Measurements from ENCODE around the gene KIF5A. TPM values are rescaled to one million over a fixed set of nuclear protein-coding genes. Genes with fewer than 3 reads are reported as not detected.

The KIF5A gene
- total RNA-seq, 2 donors from 2014 or later: 0.29 to 2.0 TPM

DNA sequence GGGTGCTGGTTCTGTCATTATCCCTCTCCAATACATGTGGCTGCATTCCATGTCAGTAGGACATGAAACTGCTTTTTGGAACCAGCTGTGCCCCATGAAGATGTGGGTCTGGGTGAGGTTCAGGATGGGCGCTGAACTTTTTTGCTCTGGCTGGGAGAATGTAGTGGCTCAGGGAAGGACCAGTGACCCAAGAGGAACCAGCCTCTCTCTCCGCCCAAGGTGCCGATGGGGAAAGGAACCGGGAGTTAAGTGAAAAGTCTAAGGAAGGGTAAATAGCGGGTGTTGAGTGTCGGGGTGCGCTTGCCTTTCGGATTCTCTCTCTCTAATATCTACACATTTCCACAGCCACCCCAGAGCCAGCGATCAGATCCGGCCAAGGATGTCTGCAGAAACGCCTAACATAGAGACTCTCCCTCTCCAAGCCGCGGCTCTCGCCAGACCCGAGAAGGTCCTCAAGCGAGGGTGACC, 69.2 kb downstream of the KIF5A start:
- H3K27ac Mint-ChIP-seq: no peak overlapping the region
- peak overlapping the region; percentile 14 for H3K4me3 Mint-ChIP-seq
- no peaks in the 10 kb centered on the region for H3K9me3 Mint-ChIP-seq

DNA sequence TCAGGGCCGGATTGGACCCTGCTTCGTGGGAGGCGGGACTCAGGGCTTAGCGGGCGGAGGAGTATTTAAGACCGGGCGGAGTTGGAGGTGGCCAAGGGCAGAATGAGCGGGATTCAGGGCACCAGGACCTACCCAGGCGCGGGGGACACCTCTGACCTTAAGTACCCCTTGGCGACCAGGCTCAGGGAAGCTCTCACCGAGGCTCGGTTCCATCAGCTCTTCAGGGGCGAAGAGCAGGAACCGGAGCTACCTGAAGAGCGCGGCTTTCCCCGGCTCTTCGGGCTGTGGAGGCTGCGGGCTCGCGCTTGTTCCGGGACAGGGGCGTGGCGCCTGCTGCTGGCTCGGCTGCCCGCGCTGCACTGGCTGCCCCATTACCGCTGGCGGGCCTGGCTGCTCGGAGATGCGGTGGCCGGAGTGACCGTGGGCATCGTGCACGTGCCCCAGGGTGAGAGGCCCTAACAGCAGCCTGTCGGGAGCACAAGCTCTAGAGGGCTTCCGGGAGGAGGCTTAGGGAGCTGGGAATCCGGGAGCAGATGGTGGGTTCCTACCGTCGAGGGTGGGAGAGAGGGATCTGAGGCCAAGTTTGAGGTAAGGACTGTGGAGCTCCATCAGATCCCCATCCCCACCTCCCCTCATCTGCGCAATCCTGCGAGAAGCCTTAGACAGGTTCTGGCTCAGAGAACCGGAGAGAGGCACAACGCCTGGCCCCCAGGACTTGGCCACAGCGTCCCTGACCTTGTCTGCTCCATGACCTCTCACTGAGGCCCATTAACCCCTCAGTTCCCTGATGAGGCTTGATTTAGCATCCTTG, 69.8 kb downstream of the KIF5A start:
- Mint-ChIP-seq H3K9me3 (no peaks in the 10 kb centered on the region), H3K4me3 (peak overlapping the region; percentile 14), H3K27me3 (peaks cover 47 to 62% of the 10 kb centered on the region in 2 donors), H3K27ac (no peak overlapping the region), H3K36me3 (no peaks in the 10 kb centered on the region), H3K4me1 (ENCODE audit: low read depth in 2 of 2) (peaks cover 18 to 20% of the 10 kb centered on the region in 2 donors)
- peak; percentile 37 to 43 for ATAC-seq
- DNase-seq (ENCODE audit: low spot score): no peak

More for the DNA sequence above, 69.2 kb downstream of the KIF5A start:
- Mint-ChIP-seq H3K36me3 (no peaks in the 10 kb centered on the region), H3K27me3 (peaks cover 41 to 56% of the 10 kb centered on the region in 2 donors), H3K4me1 (ENCODE audit: low read depth in 2 of 2) (peaks cover 18 to 20% of the 10 kb centered on the region in 2 donors)
- no peak for ATAC-seq
- no peak for DNase-seq (ENCODE audit: low spot score)

DNA sequence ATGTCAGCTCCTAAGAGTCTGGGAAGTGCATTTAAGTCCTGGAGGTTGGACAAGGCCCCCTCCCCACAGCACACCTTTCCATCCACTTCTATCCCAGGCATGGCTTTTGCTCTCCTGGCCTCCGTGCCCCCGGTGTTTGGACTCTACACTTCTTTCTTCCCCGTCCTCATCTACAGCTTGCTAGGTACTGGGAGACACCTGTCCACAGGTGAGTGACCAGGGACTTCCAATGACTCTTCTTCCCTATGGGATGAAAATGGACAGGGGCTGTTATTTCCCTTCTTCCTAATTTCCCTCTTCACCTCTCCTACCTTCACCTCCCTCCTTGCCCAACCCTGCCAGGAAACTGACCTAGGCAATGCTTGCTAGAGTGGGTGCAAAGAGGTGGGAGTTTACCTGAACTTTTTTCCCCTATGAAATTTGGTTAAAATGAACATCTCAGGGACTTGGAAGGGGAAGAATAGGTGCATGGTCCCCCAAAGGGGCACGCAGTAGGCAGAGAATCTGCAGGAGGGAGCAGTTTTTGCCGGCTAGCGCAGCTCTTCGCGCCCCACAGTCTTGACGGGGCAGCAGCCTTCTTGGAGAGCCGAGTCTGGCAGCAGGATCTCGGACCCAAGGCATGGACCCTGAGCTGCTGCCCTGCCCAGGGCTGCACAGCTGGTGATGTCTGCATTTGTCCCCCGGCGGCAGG, 70.5 kb downstream of the KIF5A start:
- Mint-ChIP-seq H3K36me3 (no peaks in the 10 kb centered on the region), H3K27ac (no peak overlapping the region), H3K4me1 (ENCODE audit: low read depth in 2 of 2) (peaks cover 18 to 20% of the 10 kb centered on the region in 2 donors), H3K4me3 (peak overlapping the region; percentile 48), H3K9me3 (no peaks in the 10 kb centered on the region), H3K27me3 (peaks cover 52 to 70% of the 10 kb centered on the region in 2 donors)
- no peak for ATAC-seq
- no peak for DNase-seq (ENCODE audit: low spot score)

DNA sequence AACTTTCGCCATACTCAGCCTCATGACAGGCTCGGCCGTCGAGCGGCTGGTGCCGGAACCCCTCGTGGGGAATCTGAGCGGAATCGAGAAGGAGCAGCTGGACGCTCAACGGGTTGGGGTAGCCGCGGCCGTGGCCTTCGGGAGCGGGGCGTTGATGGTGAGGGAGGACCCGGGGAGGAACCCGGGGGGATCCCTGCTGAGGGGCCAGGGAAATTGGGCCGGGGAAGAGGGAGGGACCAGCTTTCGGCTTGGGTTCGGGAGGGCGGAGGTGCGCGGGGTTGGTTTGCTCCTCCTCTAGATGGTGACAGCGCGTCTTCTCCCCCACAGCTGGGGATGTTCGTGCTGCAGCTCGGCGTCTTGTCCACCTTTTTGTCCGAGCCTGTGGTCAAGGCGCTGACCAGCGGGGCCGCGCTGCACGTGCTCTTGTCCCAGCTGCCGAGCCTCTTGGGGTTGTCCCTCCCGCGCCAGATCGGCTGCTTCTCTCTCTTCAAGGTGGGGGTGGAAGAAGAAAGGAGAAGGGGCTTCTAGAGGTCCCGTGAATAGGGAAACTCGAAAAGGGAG, 71.2 kb downstream of the KIF5A start:
- Mint-ChIP-seq H3K36me3 (no peaks in the 10 kb centered on the region), H3K27ac (no peak overlapping the region), H3K4me3 (peak overlapping the region; percentile 48), H3K27me3 (peaks cover 59 to 76% of the 10 kb centered on the region in 2 donors), H3K4me1 (ENCODE audit: low read depth in 2 of 2) (peaks cover 18 to 20% of the 10 kb centered on the region in 2 donors), H3K9me3 (no peaks in the 10 kb centered on the region)
- DNase-seq (ENCODE audit: low spot score): no peak
- ATAC-seq: peak in 1 of 2 donors; percentile 38

DNA sequence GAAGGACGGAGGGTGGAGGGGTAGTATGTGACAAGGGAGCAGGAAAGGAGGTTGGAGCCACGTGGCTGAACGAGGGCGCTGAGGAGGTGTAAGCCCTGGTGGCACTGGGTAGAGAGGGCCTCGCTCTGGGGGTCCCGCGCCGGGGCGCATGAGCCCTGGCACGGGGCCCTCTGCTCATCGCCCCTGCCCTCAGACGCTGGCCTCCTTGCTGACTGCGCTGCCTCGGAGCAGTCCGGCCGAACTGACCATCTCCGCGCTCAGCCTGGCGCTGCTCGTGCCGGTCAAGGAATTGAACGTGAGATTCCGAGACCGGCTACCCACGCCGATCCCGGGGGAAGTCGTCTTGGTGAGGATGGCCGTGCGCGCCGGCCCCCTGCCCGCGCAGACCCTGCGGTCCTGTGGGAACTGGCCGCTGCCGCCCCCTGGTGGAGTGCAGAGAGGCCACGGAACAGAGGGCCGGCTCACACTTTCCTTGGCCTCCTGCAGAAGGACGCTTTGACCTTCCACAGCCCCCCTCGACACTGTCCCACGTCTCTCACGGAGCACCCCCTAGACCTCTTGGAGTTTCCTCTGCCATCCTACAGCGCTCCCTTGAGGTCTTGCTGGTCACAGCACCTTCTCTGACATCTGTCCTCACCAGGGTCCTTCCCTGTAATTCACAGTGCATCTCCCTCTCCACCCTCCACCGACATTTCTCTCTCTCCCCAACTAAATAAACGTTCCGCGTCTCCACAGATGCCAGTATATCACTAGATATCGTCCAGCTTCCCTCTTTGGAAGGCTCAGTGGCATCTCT, 71.9 kb downstream of the KIF5A start:
- ATAC-seq (peak; percentile 74 to 83), DNase-seq (ENCODE audit: low spot score) (no peak)
- Mint-ChIP-seq H3K4me3 (peak overlapping the region; percentile 48), H3K27ac (peak overlapping the region in 1 of 2 donors; percentile 7), H3K9me3 (no peaks in the 10 kb centered on the region), H3K36me3 (no peaks in the 10 kb centered on the region), H3K4me1 (ENCODE audit: low read depth in 2 of 2) (peaks cover 18 to 20% of the 10 kb centered on the region in 2 donors), H3K27me3 (peaks cover 64 to 80% of the 10 kb centered on the region in 2 donors)

DNA sequence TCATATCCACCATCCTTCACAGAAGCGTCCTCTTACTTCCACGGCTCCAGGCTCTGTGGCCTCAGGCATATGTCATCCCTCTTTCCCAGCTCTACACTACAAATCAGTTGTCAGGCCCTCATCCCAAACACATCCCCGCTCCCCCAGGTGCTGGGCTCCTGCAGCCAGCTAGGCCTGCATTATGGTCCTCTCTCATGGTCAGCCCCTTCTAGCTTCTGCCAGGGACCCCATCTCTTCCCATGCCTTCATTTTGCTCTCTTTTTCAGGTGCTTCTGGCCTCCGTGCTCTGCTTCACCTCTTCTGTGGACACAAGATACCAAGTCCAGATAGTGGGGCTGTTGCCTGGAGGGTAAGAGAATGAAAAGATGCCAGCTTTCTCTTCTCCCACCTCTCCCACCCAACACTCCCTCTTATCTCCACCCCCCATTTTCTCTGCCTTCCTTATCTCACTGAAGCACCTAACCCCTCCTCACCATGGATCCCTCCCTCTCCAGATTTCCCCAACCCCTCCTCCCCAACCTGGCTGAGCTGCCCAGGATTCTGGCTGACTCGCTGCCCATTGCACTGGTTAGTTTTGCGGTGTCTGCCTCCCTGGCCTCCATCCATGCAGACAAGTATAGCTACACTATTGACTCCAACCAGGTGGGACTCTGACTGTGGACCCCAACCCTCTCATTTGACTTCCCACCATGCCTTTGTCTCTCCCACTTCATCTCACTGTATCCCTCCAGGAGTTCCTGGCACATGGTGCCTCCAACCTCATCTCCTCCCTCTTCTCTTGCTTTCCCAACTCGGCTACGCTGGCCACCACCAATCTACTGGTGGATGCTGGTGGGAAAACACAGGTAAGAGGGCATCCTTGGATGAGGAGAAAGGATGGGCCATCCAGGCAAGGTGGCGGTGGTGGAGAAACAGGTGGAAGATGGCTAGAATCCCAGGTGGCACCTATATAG, 72.7 kb downstream of the KIF5A start:
- H3K9me3 Mint-ChIP-seq: no peaks in the 10 kb centered on the region
- H3K4me3 Mint-ChIP-seq: peak overlapping the region; percentile 48
- peak overlapping the region in 1 of 2 donors; percentile 7 for H3K27ac Mint-ChIP-seq
- peaks cover 18 to 20% of the 10 kb centered on the region in 2 donors for H3K4me1 Mint-ChIP-seq (ENCODE audit: low read depth in 2 of 2)
- DNase-seq (ENCODE audit: low spot score): no peak
- peaks cover 69 to 83% of the 10 kb centered on the region in 2 donors for H3K27me3 Mint-ChIP-seq
- no peaks in the 10 kb centered on the region for H3K36me3 Mint-ChIP-seq
- ATAC-seq: no peak

DNA sequence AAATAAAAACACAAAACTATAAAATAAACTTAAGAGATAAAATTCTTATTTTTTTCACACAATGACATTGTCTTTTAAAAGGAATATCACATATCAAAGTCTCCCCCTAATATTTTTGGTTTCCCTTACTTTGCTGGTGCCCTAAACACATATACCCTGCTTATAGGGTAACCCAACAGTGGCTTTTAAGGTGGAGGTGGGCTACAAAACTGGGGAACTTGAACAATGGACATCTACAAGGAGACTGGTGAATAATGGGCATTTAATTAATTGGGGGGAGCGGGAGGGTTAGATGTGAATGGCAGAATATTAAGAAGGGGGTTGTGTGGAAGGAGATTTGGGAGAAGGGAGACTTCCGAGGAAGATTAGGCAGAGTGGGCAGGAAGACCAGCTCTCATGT, 73.5 kb downstream of the KIF5A start:
- no peak for ATAC-seq
- Mint-ChIP-seq H3K9me3 (no peaks in the 10 kb centered on the region), H3K27ac (no peak overlapping the region), H3K27me3 (peaks cover 72 to 78% of the 10 kb centered on the region in 2 donors), H3K4me1 (ENCODE audit: low read depth in 2 of 2) (peaks cover 20 to 24% of the 10 kb centered on the region in 2 donors), H3K4me3 (no peak overlapping the region), H3K36me3 (no peaks in the 10 kb centered on the region)
- DNase-seq (ENCODE audit: low spot score): no peak

DNA sequence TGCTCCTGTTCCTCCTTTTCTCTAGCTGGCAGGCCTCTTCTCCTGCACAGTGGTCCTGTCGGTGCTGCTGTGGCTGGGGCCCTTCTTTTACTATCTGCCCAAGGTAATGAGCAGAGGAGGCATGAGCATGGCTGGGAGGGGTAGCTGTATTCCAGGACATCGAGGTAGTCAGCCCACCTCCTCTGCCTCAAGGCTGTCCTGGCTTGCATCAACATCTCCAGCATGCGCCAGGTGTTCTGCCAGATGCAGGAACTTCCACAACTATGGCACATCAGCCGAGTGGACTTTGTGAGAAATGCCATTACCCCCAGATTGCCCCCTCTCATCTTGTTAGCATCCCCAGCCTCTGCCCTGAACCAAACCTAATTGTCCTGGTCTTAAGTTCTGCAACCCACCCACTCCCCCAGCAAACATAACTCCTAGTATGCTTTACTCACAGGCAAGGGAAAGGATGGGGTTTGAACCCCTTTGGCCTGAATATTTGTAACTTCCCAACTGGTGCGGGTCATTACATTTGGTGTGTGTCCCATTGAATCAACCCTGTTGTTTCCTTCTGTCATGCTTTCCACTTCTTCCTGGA, 74.1 kb downstream of the KIF5A start:
- H3K27me3 Mint-ChIP-seq: peaks cover 75% of the 10 kb centered on the region in 2 donors
- peaks cover 20 to 24% of the 10 kb centered on the region in 2 donors for H3K4me1 Mint-ChIP-seq (ENCODE audit: low read depth in 2 of 2)
- ATAC-seq (no peak), DNase-seq (ENCODE audit: low spot score) (no peak)
- no peaks in the 10 kb centered on the region for H3K9me3 Mint-ChIP-seq
- no peaks in the 10 kb centered on the region for H3K36me3 Mint-ChIP-seq
- no peak overlapping the region for H3K27ac Mint-ChIP-seq
- H3K4me3 Mint-ChIP-seq: no peak overlapping the region

DNA sequence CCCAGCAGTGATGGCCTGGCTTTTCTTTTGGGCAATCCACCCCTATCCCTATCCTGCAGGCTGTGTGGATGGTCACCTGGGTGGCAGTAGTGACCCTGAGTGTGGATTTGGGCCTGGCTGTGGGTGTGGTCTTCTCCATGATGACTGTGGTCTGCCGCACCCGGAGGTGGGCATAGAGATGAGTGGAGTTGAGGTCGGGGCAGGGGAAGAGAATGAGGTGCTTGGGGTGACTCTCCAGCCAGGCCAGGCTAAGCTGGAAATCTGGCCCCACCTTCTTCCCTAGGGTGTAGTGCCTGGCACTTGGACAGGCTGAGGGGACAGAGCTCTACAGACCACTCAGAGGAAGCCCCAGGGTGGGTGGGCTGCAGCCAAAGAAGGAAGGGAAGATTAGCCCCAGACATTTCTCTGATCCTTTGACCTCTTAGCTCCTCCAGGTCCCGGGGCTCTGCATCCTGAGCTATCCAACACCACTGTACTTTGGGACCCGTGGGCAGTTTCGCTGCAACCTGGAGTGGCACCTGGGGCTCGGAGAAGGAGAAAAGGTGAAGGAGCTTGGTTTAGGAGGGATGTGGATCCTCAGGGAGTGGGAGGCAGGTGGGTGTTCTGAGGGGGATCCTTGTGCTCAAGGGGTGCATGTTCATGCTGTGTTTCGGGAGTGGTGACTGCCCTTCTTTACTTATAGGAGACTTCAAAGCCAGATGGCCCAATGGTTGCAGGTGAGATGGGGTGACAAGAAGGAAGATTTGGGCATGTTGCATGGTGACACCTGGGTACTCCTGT, 74.8 kb downstream of the KIF5A start:
- no peak overlapping the region for H3K27ac Mint-ChIP-seq
- peaks cover 75% of the 10 kb centered on the region in 2 donors for H3K27me3 Mint-ChIP-seq
- H3K36me3 Mint-ChIP-seq: no peaks in the 10 kb centered on the region
- H3K4me3 Mint-ChIP-seq: no peak overlapping the region
- H3K4me1 Mint-ChIP-seq (ENCODE audit: low read depth in 2 of 2): peaks cover 20 to 24% of the 10 kb centered on the region in 2 donors
- no peak for DNase-seq (ENCODE audit: low spot score)
- ATAC-seq: no peak
- no peaks in the 10 kb centered on the region for H3K9me3 Mint-ChIP-seq

DNA sequence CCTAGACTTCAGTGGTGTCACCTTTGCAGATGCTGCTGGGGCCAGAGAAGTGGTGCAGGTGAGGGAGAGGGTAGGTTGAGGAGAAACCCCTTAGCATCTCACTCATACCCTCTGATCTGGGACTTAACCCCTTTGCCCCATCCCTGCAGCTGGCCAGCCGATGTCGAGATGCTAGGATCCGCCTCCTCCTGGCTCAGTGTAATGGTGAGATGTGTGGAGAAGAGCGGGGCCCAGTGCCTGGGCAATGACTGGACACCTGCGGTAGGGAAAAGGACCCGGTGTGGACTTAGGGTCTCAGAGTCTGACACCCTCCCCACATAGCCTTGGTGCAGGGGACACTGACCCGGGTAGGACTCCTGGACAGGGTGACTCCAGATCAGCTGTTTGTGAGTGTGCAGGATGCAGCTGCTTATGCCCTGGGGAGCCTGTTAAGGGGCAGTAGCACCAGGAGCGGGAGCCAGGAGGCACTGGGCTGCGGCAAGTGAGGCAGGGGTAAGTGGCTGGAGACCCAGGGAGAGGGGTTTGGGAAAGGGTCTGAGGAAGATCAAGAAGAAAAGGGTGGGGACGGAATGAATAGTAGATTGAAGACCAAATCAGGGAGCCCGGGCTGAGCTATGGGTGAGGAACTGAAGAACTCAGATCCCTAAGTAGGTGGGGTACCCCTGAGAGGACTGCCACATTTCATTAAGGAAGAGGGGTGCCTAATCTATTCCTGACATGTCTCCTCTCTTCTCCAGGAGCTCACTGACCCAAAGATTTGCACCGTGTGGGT, 75.6 kb downstream of the KIF5A start:
- no peaks in the 10 kb centered on the region for H3K9me3 Mint-ChIP-seq
- peaks cover 17 to 21% of the 10 kb centered on the region in 2 donors for H3K4me1 Mint-ChIP-seq (ENCODE audit: low read depth in 2 of 2)
- no peak for DNase-seq (ENCODE audit: low spot score)
- H3K27me3 Mint-ChIP-seq: peaks cover 72 to 74% of the 10 kb centered on the region in 2 donors
- no peak overlapping the region for H3K27ac Mint-ChIP-seq
- H3K4me3 Mint-ChIP-seq: no peak overlapping the region
- ATAC-seq: no peak
- no peaks in the 10 kb centered on the region for H3K36me3 Mint-ChIP-seq
